Keratinocyte (primary cell): ENCODE measurements around the gene LRRIQ1. TPM values are rescaled to one million over a fixed set of nuclear protein-coding genes. Genes with fewer than 3 reads are reported as not detected.

Source experiments
- DNase-seq: peaks from one replicate; pipeline ENCODE4 v3.0.0-alpha.2; 2011; ENCODE audit warnings: low read depth, missing footprints, low spot score
- FAIRE-seq: peaks from 2 replicates; lab custom pipeline; 2011; peaks lifted over from hg19 to GRCh38; lab: Jason Lieb, UNC
- H2AFZ ChIP-seq: 2 replicates; pipeline ENCODE4 v1.6.0; 2012; ENCODE audit warnings: low read length, control low read depth, inconsistent platforms; ENCODE audit not compliant: control insufficient read depth
- H3K27ac ChIP-seq: 2 replicates; pipeline ENCODE4 v1.5.1; 2011; ENCODE audit warnings: low read length; ENCODE audit not compliant: control insufficient read depth, insufficient read depth
- H3K27me3 ChIP-seq: 3 replicates; pipeline ENCODE4 v1.6.0; 2011; ENCODE audit warnings: low read length; ENCODE audit not compliant: control insufficient read depth, insufficient read depth; ENCODE audit errors: extremely low read depth
- H3K36me3 ChIP-seq, 2 experiments: 2 replicates in 1 of 2; 3 replicates in 1 of 2; pipeline ENCODE4 v1.5.1; 2011; ENCODE audit warnings: low read length in 2 of 2, mild to moderate bottlenecking in 1 of 2; ENCODE audit not compliant: control insufficient read depth in 2 of 2, insufficient read depth in 2 of 2; ENCODE audit errors: extremely low read depth in 1 of 2
- H3K4me1 ChIP-seq: 3 replicates; pipeline ENCODE4 v1.5.1; 2011; ENCODE audit warnings: low read length; ENCODE audit not compliant: control insufficient read depth, insufficient read depth; ENCODE audit errors: extremely low read depth
- H3K4me2 ChIP-seq: 3 replicates; pipeline ENCODE4 v1.6.0; 2011; ENCODE audit warnings: low read depth, low read length; ENCODE audit not compliant: control insufficient read depth, insufficient read depth; ENCODE audit errors: extremely low read depth
- H3K4me3 ChIP-seq, 3 experiments: fragments of 200-600 bp in 1 of 3; sonication (generic) in 1 of 3; 2 replicates in 2 of 3; 3 replicates in 1 of 3; pipeline ENCODE4 v1.5.1; 2011 to 2016; ENCODE audit warnings: low read length in 3 of 3, mild to moderate bottlenecking in 3 of 3, control low read depth in 2 of 3, inconsistent platforms in 1 of 3, low read depth in 1 of 3, mixed read lengths in 1 of 3, mixed run types in 1 of 3, moderate library complexity in 1 of 3; ENCODE audit not compliant: control insufficient read depth in 2 of 3, insufficient read depth in 2 of 3; ENCODE audit errors: extremely low read depth in 1 of 3
- H3K79me2 ChIP-seq: 2 replicates; pipeline ENCODE4 v1.6.0; 2012; ENCODE audit warnings: low read length; ENCODE audit not compliant: control insufficient read depth, insufficient read depth
- H3K9ac ChIP-seq: 3 replicates; pipeline ENCODE4 v1.6.0; 2011; ENCODE audit warnings: low read length; ENCODE audit not compliant: control insufficient read depth, insufficient read depth; ENCODE audit errors: extremely low read depth
- H3K9me1 ChIP-seq: 3 replicates; pipeline ENCODE4 v1.6.0; 2011; ENCODE audit warnings: low read length; ENCODE audit not compliant: control insufficient read depth, insufficient read depth; ENCODE audit errors: extremely low read depth
- H3K9me3 ChIP-seq: 2 replicates; pipeline ENCODE4 v1.5.1; 2012; ENCODE audit warnings: low read depth, low read length; ENCODE audit not compliant: control insufficient read depth
- H4K20me1 ChIP-seq: 3 replicates; pipeline ENCODE4 v1.6.0; 2011; ENCODE audit warnings: low read length; ENCODE audit not compliant: control insufficient read depth, insufficient read depth; ENCODE audit errors: extremely low read depth
- EZH2 ChIP-seq: IDR thresholded peaks from one replicate; pipeline ENCODE4 v1.6.1; 2012; ENCODE audit warnings: inconsistent platforms, mild to moderate bottlenecking, low read length, moderate library complexity
- dilution Hi-C: fragments of 300-500 bp; cut with MboI; formaldehyde crosslinking; loops from one replicate; pipeline ENCODE4 v1.7.0; 2020; ENCODE audit warnings: low sequenced_read_pairs; ENCODE audit not compliant: extremely low pct_ligation_motif_present
- polyA plus RNA-seq, 5 experiments: library from polyadenylated mRNA; depleted of rRNA in 3 of 5; stranded (reverse) in 3 of 5; stranded (forward) in 1 of 5; unstranded in 1 of 5; fragments of >200 nt; gene quantifications; 1 replicate in 1 of 5; 2 replicates in 3 of 5; 3 replicates in 1 of 5; pipeline versions ENCODE4 v1.2.1 to v1.2.3, GENCODE V29; 2011 to 2012; ENCODE audit warnings: missing spikeins in 2 of 5, low read depth in 1 of 5, low replicate concordance in 1 of 5
- TF ChIP-seq, protein P1 (sequence below), 3 experiments: IDR thresholded peaks in 1 of 3; conservative IDR thresholded peaks in 1 of 3; optimal IDR thresholded peaks in 1 of 3; 2 replicates in 2 of 3; 3 replicates in 1 of 3; pipeline versions ENCODE3 to v1.5.1; 2011; ENCODE audit warnings: low read length in 3 of 3, mild to moderate bottlenecking in 3 of 3, moderate library complexity in 2 of 3, control low read depth in 1 of 3, inconsistent platforms in 1 of 3; ENCODE audit not compliant: insufficient read depth in 2 of 3; ENCODE audit errors: extremely low read depth in 1 of 3

Gene LRRIQ1
- polyA plus RNA-seq, 1 donor (not counting 4 experiments of a cell fraction or from before 2014, with no cell fraction given) = 0.84 TPM

DNA sequence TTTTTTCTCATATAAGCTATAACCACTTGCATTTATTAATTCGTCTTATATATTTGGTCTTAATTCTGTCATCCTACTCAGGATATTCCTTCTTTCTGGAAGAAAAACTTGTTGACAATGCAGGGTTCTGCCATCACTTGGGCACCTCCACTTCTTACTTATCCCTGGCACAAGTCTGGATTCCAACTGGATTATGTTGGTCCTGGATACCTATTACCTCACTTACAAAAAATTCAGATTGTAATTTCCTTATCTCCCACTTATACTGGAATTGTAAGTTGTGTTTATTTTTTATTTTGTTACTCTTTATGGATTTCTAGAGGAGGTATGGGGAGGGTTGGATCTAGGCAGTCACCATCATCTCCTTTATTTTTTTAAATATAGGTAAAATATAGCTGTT, 36.7 kb downstream of the LRRIQ1 start:
- H3K9me3 ChIP-seq = no peaks in the 10 kb centered on the region
- H3K79me2 ChIP-seq = no peaks in the 10 kb centered on the region
- no peaks in the 10 kb centered on the region for H3K27me3 ChIP-seq
- H2AFZ ChIP-seq = no peak overlapping the region
- H3K27ac ChIP-seq = no peak overlapping the region
- H3K4me3 ChIP-seq = no peak overlapping the region
- no peaks in the 10 kb centered on the region for H3K36me3 ChIP-seq
- no peak for FAIRE-seq
- no peaks in the 10 kb centered on the region for H3K9me1 ChIP-seq
- DNase-seq = no peak
- no peak for TF ChIP-seq EZH2
- TF ChIP-seq, protein P1, sequence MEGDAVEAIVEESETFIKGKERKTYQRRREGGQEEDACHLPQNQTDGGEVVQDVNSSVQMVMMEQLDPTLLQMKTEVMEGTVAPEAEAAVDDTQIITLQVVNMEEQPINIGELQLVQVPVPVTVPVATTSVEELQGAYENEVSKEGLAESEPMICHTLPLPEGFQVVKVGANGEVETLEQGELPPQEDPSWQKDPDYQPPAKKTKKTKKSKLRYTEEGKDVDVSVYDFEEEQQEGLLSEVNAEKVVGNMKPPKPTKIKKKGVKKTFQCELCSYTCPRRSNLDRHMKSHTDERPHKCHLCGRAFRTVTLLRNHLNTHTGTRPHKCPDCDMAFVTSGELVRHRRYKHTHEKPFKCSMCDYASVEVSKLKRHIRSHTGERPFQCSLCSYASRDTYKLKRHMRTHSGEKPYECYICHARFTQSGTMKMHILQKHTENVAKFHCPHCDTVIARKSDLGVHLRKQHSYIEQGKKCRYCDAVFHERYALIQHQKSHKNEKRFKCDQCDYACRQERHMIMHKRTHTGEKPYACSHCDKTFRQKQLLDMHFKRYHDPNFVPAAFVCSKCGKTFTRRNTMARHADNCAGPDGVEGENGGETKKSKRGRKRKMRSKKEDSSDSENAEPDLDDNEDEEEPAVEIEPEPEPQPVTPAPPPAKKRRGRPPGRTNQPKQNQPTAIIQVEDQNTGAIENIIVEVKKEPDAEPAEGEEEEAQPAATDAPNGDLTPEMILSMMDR (optimal IDR thresholded peaks at IDR 0.05 in 1 of 3, IDR thresholded peaks at IDR 0.05 in 1 of 3, conservative IDR thresholded peaks at IDR 0.05 in 1 of 3; ENCODE audit: extremely low read depth in 1 of 3, insufficient read depth in 2 of 3, low read length in 3 of 3) = no peak
- dilution Hi-C loops = no loop called here
- H3K4me1 ChIP-seq = peaks cover 5% of the 10 kb centered on the region
- no peak overlapping the region for H3K9ac ChIP-seq
- H3K4me2 ChIP-seq = no peak overlapping the region
- H4K20me1 ChIP-seq = no peaks in the 10 kb centered on the region

DNA sequence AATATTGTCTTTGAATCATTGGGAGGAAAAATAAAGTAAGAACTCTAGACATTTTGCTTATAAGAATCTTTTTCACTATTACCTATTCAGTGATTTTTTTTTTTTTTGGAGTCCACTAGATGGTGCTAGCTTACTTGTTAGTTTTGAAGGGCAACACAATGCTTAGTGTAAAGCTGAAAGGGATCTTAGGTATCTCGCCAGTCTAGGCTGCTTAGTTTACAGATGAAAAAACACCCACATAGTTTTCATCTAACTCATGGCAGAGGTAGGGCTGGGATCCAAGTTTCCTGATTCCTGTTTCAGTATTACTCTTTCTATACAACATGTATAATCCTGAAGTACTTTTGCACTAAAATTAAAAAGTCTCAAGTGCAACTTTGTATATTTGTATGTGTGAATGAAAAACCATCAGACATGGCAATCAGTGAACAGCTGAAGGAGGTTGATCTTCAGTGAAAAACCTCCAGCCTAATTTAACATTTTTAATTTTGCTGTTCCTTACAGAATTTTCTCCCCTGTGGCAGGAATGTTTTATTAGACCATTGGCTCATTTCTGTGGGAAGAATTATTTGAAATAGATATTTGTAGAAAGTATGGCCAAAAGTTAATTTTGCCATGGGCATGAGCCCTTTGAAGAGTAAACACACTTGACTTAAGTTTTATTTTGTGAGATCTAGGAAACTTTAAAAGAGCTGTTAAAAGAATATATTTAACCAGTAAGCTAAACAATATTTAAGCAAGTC, 40.7 kb downstream of the LRRIQ1 start:
- no peak overlapping the region for H3K4me3 ChIP-seq
- H3K36me3 ChIP-seq = no peaks in the 10 kb centered on the region
- H3K9me1 ChIP-seq = no peaks in the 10 kb centered on the region
- DNase-seq (peak; percentile 52), FAIRE-seq (peak; percentile 93)
- no peaks in the 10 kb centered on the region for H3K27me3 ChIP-seq
- H3K9ac ChIP-seq = no peak overlapping the region
- peak overlapping the region; percentile 46 for H2AFZ ChIP-seq
- no peaks in the 10 kb centered on the region for H3K79me2 ChIP-seq
- TF ChIP-seq, protein P1 (optimal IDR thresholded peaks at IDR 0.05 in 1 of 3, IDR thresholded peaks at IDR 0.05 in 1 of 3, conservative IDR thresholded peaks at IDR 0.05 in 1 of 3; ENCODE audit: extremely low read depth in 1 of 3, insufficient read depth in 2 of 3, low read length in 3 of 3) = peak in 2 of 3 experiments; percentile 41 to 42
- TF ChIP-seq EZH2 = no peak
- no peaks in the 10 kb centered on the region for H3K9me3 ChIP-seq
- H4K20me1 ChIP-seq = no peaks in the 10 kb centered on the region
- H3K4me1 ChIP-seq = peaks cover 5% of the 10 kb centered on the region
- peak overlapping the region; percentile 51 for H3K4me2 ChIP-seq
- no peak overlapping the region for H3K27ac ChIP-seq
- dilution Hi-C loops = no loop called here
